ENCODE data around the gene ZNF165. TPM values are rescaled to one million over a fixed set of nuclear protein-coding genes. Genes with fewer than 3 reads are reported as not detected.

Gene ZNF165
- total and polyA plus RNA-seq, 2 of the 4 experiments (the other 2 are of a cell fraction): 0.07 to 0.36 TPM

- WGBS, 2 experiments (ENCODE audit: extremely low coverage in 2 of 2, insufficient read length in 1 of 2): no CpG with 5 or more reads among the region's 3 CpGs
- POLR2A ChIA-PET (ENCODE audit: unreplicated experiment): no interaction called here
- no peak overlapping the region for H2BK5ac ChIP-seq (ENCODE audit: low read depth, low read length, poor library complexity, severe bottlenecking)
- no TSS peak for BruUV-seq (replicated peaks)
- H4K91ac ChIP-seq (ENCODE audit: insufficient read depth, low read depth, low read length): no peak overlapping the region
- no peak overlapping the region for H3K23ac ChIP-seq (ENCODE audit: low read depth, low read length)
- ATAC-seq (ENCODE audit: low read depth) (no peak), DNase-seq (no peak)
- no peak overlapping the region for H3K18ac ChIP-seq (ENCODE audit: low read depth, low read length)
- no peak overlapping the region for H2AK9ac ChIP-seq (replicated peaks; ENCODE audit: low read depth, low read length, poor library complexity)
- no peak overlapping the region for H2BK20ac ChIP-seq (ENCODE audit: low read depth, low read length)
- in situ Hi-C loops (cut with MboI; ENCODE audit: low sequenced_read_pairs) (no loop called here), dilution Hi-C loops (cut with HindIII; ENCODE audit: low sequenced_read_pairs, unreplicated experiment) (no loop called here), intact Hi-C loops (cut with micrococcal nuclease) (no loop called here)
- no peak overlapping the region for H2BK15ac ChIP-seq (ENCODE audit: low read depth, low read length)
- H3K14ac ChIP-seq (replicated peaks; ENCODE audit: low read depth, low read length): no peak overlapping the region
- no peak overlapping the region for H4K8ac ChIP-seq (ENCODE audit: low read depth in 2 of 2, low read length in 2 of 2)
- no peaks in the 10 kb centered on the region for H3K27me3 ChIP-seq (ENCODE audit: control insufficient read depth, insufficient read depth, low read length)
- no peak overlapping the region for H3K4me2 ChIP-seq (ENCODE audit: low read depth, low read length)
- no peaks in the 10 kb centered on the region for H3K9me3 ChIP-seq (ENCODE audit: control insufficient read depth, insufficient read depth, low read length)
- H2AFZ ChIP-seq (replicated peaks; ENCODE audit: low read length, poor library complexity): no peak overlapping the region
- H4K20me1 ChIP-seq (ENCODE audit: insufficient read depth, low read length): no peaks in the 10 kb centered on the region
- TF ChIP-seq RCOR1 (IDR thresholded peaks at IDR 0.05; ENCODE audit: insufficient replicate concordance, low read length) (no peak), RFX5 (IDR thresholded peaks at IDR 0.05; ENCODE audit: low read depth, low read length) (no peak), MAZ (IDR thresholded peaks at IDR 0.05; ENCODE audit: borderline replicate concordance, low read depth, low read length) (no peak), USF2 (IDR thresholded peaks at IDR 0.05; ENCODE audit: low read depth, low read length) (no peak), CEBPB (IDR thresholded peaks at IDR 0.05; ENCODE audit: low read depth, low read length) (no peak), CHD1 (IDR thresholded peaks at IDR 0.05; ENCODE audit: low read depth, low read length) (no peak), NFE2L2 (IDR thresholded peaks at IDR 0.05; ENCODE audit: low read depth, low read length) (no peak), POLR2A (IDR thresholded peaks at IDR 0.05; ENCODE audit: low read depth, low read length) (no peak), BHLHE40 (IDR thresholded peaks at IDR 0.05; ENCODE audit: low read depth, low read length) (no peak), FOS (IDR thresholded peaks at IDR 0.05; ENCODE audit: low read depth, low read length) (no peak), SMC3 (IDR thresholded peaks at IDR 0.05; ENCODE audit: low read depth, low read length) (no peak), MXI1 (IDR thresholded peaks at IDR 0.05; ENCODE audit: borderline replicate concordance, low read depth, low read length) (no peak), RAD21 (IDR thresholded peaks at IDR 0.05; ENCODE audit: low read length) (no peak), ELK1 (IDR thresholded peaks at IDR 0.05; ENCODE audit: borderline replicate concordance, low read depth, low read length) (no peak), MAFK (IDR thresholded peaks at IDR 0.05; ENCODE audit: low read depth, low read length) (no peak)
- no peaks in the 10 kb centered on the region; the same call in 1 of the 2 replicates for H3K9me1 ChIP-seq (ENCODE audit: insufficient read depth, low read length)
- no peak overlapping the region for H3K4me3 ChIP-seq (ENCODE audit: insufficient read depth, low read depth, low read length)
- H3K36me3 ChIP-seq (ENCODE audit: control insufficient read depth, insufficient read depth, low read length): peaks cover 15% of the 10 kb centered on the region
- H2BK120ac ChIP-seq (ENCODE audit: low read depth, low read length): no peak overlapping the region
- H3K79me1 ChIP-seq (ENCODE audit: low read depth in 1 of 2, low read length in 2 of 2): no peaks in the 10 kb centered on the region
- H3K4ac ChIP-seq (ENCODE audit: low read depth, low read length): no peak overlapping the region
- CTCF ChIA-PET: no interaction called here
- H2AK5ac ChIP-seq (ENCODE audit: low read depth, low read length): no peak overlapping the region
- no peak overlapping the region for H3K9ac ChIP-seq (ENCODE audit: low read depth, low read length)
- no peak overlapping the region for H3K56ac ChIP-seq (ENCODE audit: extremely low read depth, insufficient read depth, low read length)
- H3K4me1 ChIP-seq (ENCODE audit: control insufficient read depth, insufficient read depth, low read length): no peaks in the 10 kb centered on the region
- H3K27ac ChIP-seq (ENCODE audit: insufficient read depth, low read length): no peak overlapping the region
- H4K5ac ChIP-seq (ENCODE audit: low read depth, low read length): no peak overlapping the region
Measured at GRCh38 chr6:28111964-28112363, 31.6 kb downstream of the ZNF165 start.

Data from IMR-90 (cell line).